HCT116 (cell line): ENCODE results near the gene COTL1. TPM values are rescaled to one million over a fixed set of nuclear protein-coding genes. Genes with fewer than 3 reads are reported as not detected.

Experiments
- ATAC-seq: fragments of 200-7000 bp; cut with Tn5 transposase; 2 replicates; pipeline ENCODE4 v1.9.1; 2020; ENCODE audit warnings: mild to moderate bottlenecking, moderate library complexity
- BruUV-seq: library from RNA; stranded (reverse); fragments of 400-500 nt; replicated peaks from 2 replicates; lab custom pipeline; 2021; lab: Mats Ljungman, UMichigan
- CTCF ChIA-PET: fragments of 300-600 bp; sonication (Branson Sonifier 250); formaldehyde crosslinking; loops from one replicate; lab custom pipeline; 2021; ENCODE audit warnings: antibody characterized with exemption; lab: Charles Lee
- POLR2A ChIA-PET: fragments of 300-600, 350-600 bp; sonication (Branson Sonifier 250); formaldehyde crosslinking; loops from one replicate; lab custom pipeline; 2021; ENCODE audit warnings: antibody characterized with exemption; lab: Charles Lee
- RAD21 ChIA-PET, 2 experiments: fragments of 300-600 bp; sonication (Branson Sonifier 250); formaldehyde crosslinking; loops; one replicate each; lab custom pipeline; 2023; ENCODE audit warnings: low total read pairs in 2 of 2; ENCODE audit not compliant: uncharacterized antibody in 2 of 2, unreplicated experiment in 2 of 2, low non-redundant PET in 1 of 2; lab: Charles Lee
- DNase-seq: peaks from one replicate; pipeline ENCODE4 v3.0.0-alpha.2; 2010; ENCODE audit warnings: low read depth, low spot score
- H2AFZ ChIP-seq: fragments of 200-600 bp; shearing (Covaris generic), sonication (generic); 2 replicates; pipeline ENCODE4 v1.6.1; 2017; ENCODE audit warnings: low read depth, mixed run types, mixed read lengths, antibody characterized with exemption, low read length; ENCODE audit not compliant: poor library complexity, severe bottlenecking
- H3K27ac ChIP-seq: 2 replicates; pipeline ENCODE4 v1.5.1; 2012; ENCODE audit warnings: low read depth, low read length
- H3K27me3 ChIP-seq: fragments of 200-600 bp; sonication (generic); 2 replicates; pipeline ENCODE4 v1.6.1; 2016; ENCODE audit warnings: mixed run types, low read length, mixed read lengths; ENCODE audit not compliant: insufficient read depth
- H3K36me3 ChIP-seq, 2 experiments: fragments of 200-500 bp in 1 of 2; fragments of 200-600 bp in 1 of 2; sonication (Bioruptor generic) in 1 of 2; sonication (generic) in 1 of 2; 2 replicates each; pipeline versions ENCODE4 v1.5.1 to v1.6.1; 2014 to 2016; ENCODE audit warnings: low read length in 2 of 2, inconsistent platforms in 1 of 2, mixed read lengths in 1 of 2, mixed run types in 1 of 2; ENCODE audit not compliant: insufficient read depth in 2 of 2, control insufficient read depth in 1 of 2
- H3K4me1 ChIP-seq, 2 experiments: fragments of 200-600 bp in 1 of 2; sonication (generic) in 1 of 2; 2 replicates each; pipeline versions ENCODE4 v1.5.1 to v1.6.1; 2012 to 2017; ENCODE audit warnings: low read length in 2 of 2, inconsistent platforms in 1 of 2, mild to moderate bottlenecking in 1 of 2, mixed read lengths in 1 of 2, mixed run types in 1 of 2, moderate library complexity in 1 of 2; ENCODE audit not compliant: insufficient read depth in 2 of 2, control insufficient read depth in 1 of 2
- H3K4me2 ChIP-seq: fragments of 200-600 bp; sonication (generic); 2 replicates; pipeline ENCODE4 v1.6.1; 2017; ENCODE audit warnings: mixed run types, low read length, mixed read lengths
- H3K4me3 ChIP-seq, 2 experiments: fragments of 200-600 bp in 1 of 2; sonication (generic) in 1 of 2; replicated peaks in 1 of 2; 2 replicates each; pipeline ENCODE4 v1.5.1; 2011 to 2016; ENCODE audit warnings: low read length in 2 of 2, control low read depth in 1 of 2, low read depth in 1 of 2, mild to moderate bottlenecking in 1 of 2, mixed read lengths in 1 of 2, mixed run types in 1 of 2
- H3K79me2 ChIP-seq: fragments of 200-600 bp; sonication (generic); 2 replicates; pipeline ENCODE4 v1.6.1; 2017; ENCODE audit warnings: mild to moderate bottlenecking, mixed run types, low read length, moderate library complexity, mixed read lengths; ENCODE audit not compliant: insufficient read depth
- H3K9ac ChIP-seq: fragments of 200-600 bp; sonication (generic); 2 replicates; pipeline ENCODE4 v1.6.1; 2016; ENCODE audit warnings: low read length, mixed read lengths
- H3K9me2 ChIP-seq: fragments of 200-600 bp; sonication (generic), shearing (Covaris generic); 2 replicates; pipeline ENCODE4 v1.6.1; 2017; ENCODE audit warnings: mixed run types, mild to moderate bottlenecking, moderate library complexity; ENCODE audit not compliant: insufficient read depth
- H3K9me3 ChIP-seq, 2 experiments: fragments of 200-500 bp in 1 of 2; fragments of 200-600 bp in 1 of 2; sonication (Bioruptor generic) in 1 of 2; sonication (generic) in 1 of 2; 2 replicates each; pipeline ENCODE4 v1.6.1; 2014 to 2017; ENCODE audit warnings: low read length in 2 of 2, mixed read lengths in 2 of 2, inconsistent platforms in 1 of 2, low read depth in 1 of 2, mild to moderate bottlenecking in 1 of 2, mixed run types in 1 of 2, moderate library complexity in 1 of 2; ENCODE audit not compliant: control insufficient read depth in 1 of 2, insufficient read depth in 1 of 2
- H4K20me1 ChIP-seq: fragments of 200-600 bp; sonication (generic), shearing (Covaris generic); 2 replicates; pipeline ENCODE4 v1.6.1; 2017; ENCODE audit warnings: mixed run types, mild to moderate bottlenecking, moderate library complexity; ENCODE audit not compliant: insufficient read depth
- ATF3 ChIP-seq: IDR thresholded peaks from 2 replicates; pipeline ENCODE4 v1.6.1; 2012
- CBX3 ChIP-seq: IDR thresholded peaks from 2 replicates; pipeline ENCODE4 v1.6.1; 2012; ENCODE audit warnings: low read depth
- CEBPB ChIP-seq: IDR thresholded peaks from 2 replicates; pipeline ENCODE4 v1.6.1; 2012; ENCODE audit warnings: low read depth
- CTCF ChIP-seq, 3 experiments: fragments of 200-600 bp in 1 of 3; sonication (generic) in 1 of 3; IDR thresholded peaks in 2 of 3; conservative IDR thresholded peaks in 1 of 3; 2 replicates each; pipeline ENCODE4 v1.5.1; 2012 to 2017; ENCODE audit warnings: low read depth in 2 of 3, low read length in 2 of 3, antibody characterized with exemption in 1 of 3, borderline replicate concordance in 1 of 3, control low read depth in 1 of 3, mild to moderate bottlenecking in 1 of 3, mixed read lengths in 1 of 3, mixed run types in 1 of 3, moderate library complexity in 1 of 3; ENCODE audit not compliant: insufficient read depth in 1 of 3
- EGR1 ChIP-seq: IDR thresholded peaks from 2 replicates; pipeline ENCODE4 v1.6.1; 2012; ENCODE audit warnings: low read depth
- ELF1 ChIP-seq: IDR thresholded peaks from 2 replicates; pipeline ENCODE4 v1.6.1; 2012; ENCODE audit warnings: low read depth, borderline replicate concordance
- EZH2 ChIP-seq: fragments of 200-600 bp; sonication (generic); IDR thresholded peaks from 2 replicates; pipeline ENCODE4 v1.6.1; 2017; ENCODE audit warnings: antibody characterized with exemption, mixed run types
- FOSL1 ChIP-seq: IDR thresholded peaks from 2 replicates; pipeline ENCODE4 v1.6.1; 2012; ENCODE audit warnings: low read depth
- JUND ChIP-seq: IDR thresholded peaks from 2 replicates; pipeline ENCODE4 v1.6.1; 2012
- MAX ChIP-seq: IDR thresholded peaks from 2 replicates; pipeline ENCODE4 v1.6.1; 2012
- POLR2AphosphoS5 ChIP-seq: IDR thresholded peaks from 2 replicates; pipeline ENCODE4 v1.6.1; 2011; ENCODE audit warnings: mild to moderate bottlenecking, low read depth, low read length, moderate library complexity
- REST ChIP-seq: IDR thresholded peaks from 2 replicates; pipeline ENCODE4 v1.6.1; 2012; ENCODE audit warnings: low read depth
- SIN3A ChIP-seq: IDR thresholded peaks from 2 replicates; pipeline ENCODE4 v1.6.1; 2012; ENCODE audit warnings: low read depth
- SP1 ChIP-seq: IDR thresholded peaks from 2 replicates; pipeline ENCODE4 v1.6.1; 2012; ENCODE audit warnings: low read depth
- SRF ChIP-seq: IDR thresholded peaks from 2 replicates; pipeline ENCODE4 v1.6.1; 2012; ENCODE audit warnings: low read depth
- TCF7L2 ChIP-seq: IDR thresholded peaks from 2 replicates; pipeline ENCODE4 v1.7.0; 2011; ENCODE audit warnings: borderline replicate concordance, inconsistent platforms; ENCODE audit not compliant: insufficient read depth, insufficient read length; ENCODE audit errors: extremely low read depth
- YY1 ChIP-seq: IDR thresholded peaks from 2 replicates; pipeline ENCODE4 v1.6.1; 2011; ENCODE audit warnings: low read length, low read depth, moderate library complexity, mild to moderate bottlenecking; ENCODE audit not compliant: insufficient replicate concordance; ENCODE audit errors: extremely low read depth
- ZFX ChIP-seq: fragments of 450-650 bp; IDR thresholded peaks from 2 replicates; pipeline ENCODE4 v1.6.1; 2017
- ZNF274 ChIP-seq: fragments of 200-500 bp; sonication (Bioruptor generic); IDR thresholded peaks from 2 replicates; pipeline ENCODE4 v1.6.1; 2014; ENCODE audit warnings: mild to moderate bottlenecking, low read depth, low read length, inconsistent platforms
- intact Hi-C: fragments of 100-400 bp; cut with micrococcal nuclease; formaldehyde crosslinking; loops from 2 replicates; pipeline ENCODE4 v1.10.0; 2022
- total RNA-seq: library from RNA; stranded (reverse); gene quantifications from one replicate; pipeline ENCODE4 v1.2.1, GENCODE V29; 2021; ENCODE audit not compliant: unreplicated experiment

The COTL1 gene
- total RNA-seq, 1 experiment from 2014 or later: 276 TPM

- peaks cover 0 to 5% of the 10 kb centered on the region in 2 experiments; a peak in 2 of 4 replicates for H3K4me1 ChIP-seq
- RAD21 ChIA-PET: no interaction called here
- no peak overlapping the region for H3K4me3 ChIP-seq
- POLR2A ChIA-PET: no interaction called here
- H3K27me3 ChIP-seq: no peaks in the 10 kb centered on the region
- CTCF ChIA-PET: no interaction called here
- ATAC-seq (no peak), DNase-seq (no peak)
- H3K4me2 ChIP-seq: no peak overlapping the region
- no peaks in the 10 kb centered on the region; the same call in 1 of the 2 replicates for H4K20me1 ChIP-seq
- H2AFZ ChIP-seq: no peak overlapping the region
- no peaks in the 10 kb centered on the region for H3K9me2 ChIP-seq
- intact Hi-C loops: no loop called here
- TF ChIP-seq ZFX (no peak), ATF3 (no peak), TCF7L2 (no peak), SIN3A (no peak), CEBPB (no peak), CBX3 (no peak), EGR1 (no peak), MAX (no peak), CTCF (IDR thresholded peaks at IDR 0.05 in 2 of 3, conservative IDR thresholded peaks at IDR 0.05 in 1 of 3; ENCODE audit: borderline replicate concordance in 1 of 3, insufficient read depth in 1 of 3, low read depth in 2 of 3, low read length in 2 of 3) (no peak), SP1 (no peak), EZH2 (no peak), POLR2AphosphoS5 (no peak), REST (no peak), ZNF274 (no peak), FOSL1 (no peak), ELF1 (no peak), SRF (no peak), YY1 (no peak), JUND (no peak)
- BruUV-seq: no TSS peak
- H3K36me3 ChIP-seq: peaks cover 0 to 3% of the 10 kb centered on the region in 2 experiments; a peak in 1 of 4 replicates
- no peak overlapping the region for H3K9ac ChIP-seq
- no peaks in the 10 kb centered on the region for H3K9me3 ChIP-seq
- peaks cover 82% of the 10 kb centered on the region for H3K79me2 ChIP-seq
- no peak overlapping the region for H3K27ac ChIP-seq
Measured at GRCh38 chr16:84595052-84595481, 22.8 kb downstream of the COTL1 start.
